Measurements from ENCODE around the gene ISLR. TPM values are rescaled to one million over a fixed set of nuclear protein-coding genes. Genes with fewer than 3 reads are reported as not detected.

The ISLR gene
- total RNA-seq, 1 experiment from 2014 or later: 0.11 TPM

GRCh38 chr15:74178326-74179100, 5.0 kb downstream of the ISLR start:
- peaks cover 0 to 4% (median 0%) of the 10 kb centered on the region in 3 experiments; a peak in 2 of 7 replicates for H3K36me3 Mint-ChIP-seq (ENCODE audit: insufficient read depth in 1 of 3, low read depth in 3 of 3)
- no peak for TF ChIP-seq CTCF (conservative IDR thresholded peaks at IDR 0.05)
- Histone ChIP-seq H3K4me1 (ENCODE audit: insufficient read depth, low read length) (no peaks in the 10 kb centered on the region), H3K4me2 (ENCODE audit: insufficient read depth, insufficient read length, low read length) (no peak overlapping the region), H3K79me1 (ENCODE audit: insufficient read depth, low read depth, low read length, poor library complexity, severe bottlenecking) (no peaks in the 10 kb centered on the region), H4K91ac (ENCODE audit: insufficient read length, low read depth, low read length) (no peak overlapping the region), H3K27ac (ENCODE audit: insufficient read length, low read depth, low read length) (no peak overlapping the region), H3K56ac (ENCODE audit: insufficient read length, low read depth, low read length) (no peak overlapping the region), H3K27me3 (ENCODE audit: insufficient read depth, low read length) (no peaks in the 10 kb centered on the region), H3K14ac (ENCODE audit: insufficient read depth, low read length) (no peak overlapping the region), H3K4ac (ENCODE audit: low read depth, low read length) (no peak overlapping the region), H3K18ac (ENCODE audit: insufficient read length, low read depth, low read length) (no peak overlapping the region), H3K9me3 (ENCODE audit: control insufficient read depth, low read depth, low read length) (no peaks in the 10 kb centered on the region), H3K79me2 (ENCODE audit: insufficient read depth, low read length) (no peaks in the 10 kb centered on the region), H2AK5ac (ENCODE audit: insufficient read length, low read length) (no peak overlapping the region), H2BK5ac (ENCODE audit: insufficient read length, low read length) (no peak overlapping the region), H2BK20ac (ENCODE audit: low read depth, low read length, poor library complexity, severe bottlenecking) (no peak overlapping the region), H3K9ac (ENCODE audit: extremely low read depth, insufficient read length, low read length) (no peak overlapping the region), H2BK120ac (ENCODE audit: low read depth, low read length, poor library complexity, severe bottlenecking) (no peak overlapping the region), H3K23ac (ENCODE audit: insufficient read length, low read depth, low read length) (no peak overlapping the region), H4K5ac (ENCODE audit: insufficient read length, low read depth, low read length) (no peak overlapping the region), H3K23me2 (ENCODE audit: insufficient read length, low read depth, low read length, poor library complexity, severe bottlenecking) (no peaks in the 10 kb centered on the region), H3T11ph (ENCODE audit: low read length) (no peak overlapping the region), H4K20me1 (ENCODE audit: control insufficient read depth, insufficient read depth, insufficient read length) (no peaks in the 10 kb centered on the region), H2BK12ac (ENCODE audit: insufficient read length, low read depth, low read length) (no peak overlapping the region), H4K8ac (replicated peaks; ENCODE audit: insufficient read length, low read depth, low read length) (no peak overlapping the region), H2BK15ac (ENCODE audit: low read depth, low read length) (no peak overlapping the region), H2AFZ (ENCODE audit: low read length) (no peak overlapping the region)
- H3K9me3 Mint-ChIP-seq: no peaks in the 10 kb centered on the region
- no peak overlapping the region for H3K4me3 Mint-ChIP-seq
- H3K27ac Mint-ChIP-seq: no peak overlapping the region
- peaks cover 24% of the 10 kb centered on the region for H3K27me3 Mint-ChIP-seq (ENCODE audit: low read depth)
- H3K4me1 Mint-ChIP-seq: peaks cover 16 to 40% of the 10 kb centered on the region in 2 experiments
- WGBS (ENCODE audit: extremely low coverage, insufficient read length, low lambda C conversion rate): no CpG with 5 or more reads among the region's 7 CpGs
- no peak for DNase-seq

Measured in H9 (cell line).